HL-60 (cell line): ENCODE measurements around the gene NSRP1.

Experiments used
- CTCF ChIP-seq: IDR thresholded peaks from one replicate; pipeline ENCODE4 v1.5.1; 2011; ENCODE audit warnings: low read length, control low read depth, inconsistent platforms; ENCODE audit not compliant: insufficient read depth
- GABPA ChIP-seq: IDR thresholded peaks from 2 replicates; pipeline ENCODE4 v1.6.1; 2012; ENCODE audit warnings: low read depth
- POLR2AphosphoS5 ChIP-seq: IDR thresholded peaks from 2 replicates; pipeline ENCODE4 v1.6.1; 2012; ENCODE audit warnings: low read depth
- SPI1 ChIP-seq: IDR thresholded peaks from 2 replicates; pipeline ENCODE4 v1.6.1; 2012; ENCODE audit warnings: low read depth, mild to moderate bottlenecking, borderline replicate concordance

- TF ChIP-seq CTCF (no peak), SPI1 (no peak), GABPA (no peak), POLR2AphosphoS5 (no peak)
These were observed 60.2 kb downstream of the NSRP1 start for GRCh38 chr17:30176855-30177254.
